HG02798 (cell line): Measurements from ENCODE around the gene BRI3.

Experiments
- ATAC-seq: cut with Tn5 transposase; IDR thresholded peaks from one replicate; pipeline ENCODE4 v1.9.1; 2021; ENCODE audit warnings: mild to moderate bottlenecking; ENCODE audit not compliant: unreplicated experiment, poor library complexity

Gene BRI3

GRCh38 chr7:98251601-98252424 is 29.7 kb upstream of the BRI3 start, which contains the start of gene TECPR1:
Gene TECPR1 (minus strand): TSS chr7:98252232. CDS start chr7:98246146, 6,086 bp downstream.
- ATAC-seq, result peak; percentile 99

GRCh38 chr7:98252425-98253054 is 28.9 kb upstream of the BRI3 start:
- ATAC-seq, result peak; percentile 29

GRCh38 chr7:98254516-98254915 is 27.0 kb upstream of the BRI3 start:
- ATAC-seq, result no peak

- ATAC-seq, result no peak
Observed at GRCh38 chr7:98254951-98255610, 26.4 kb upstream of the BRI3 start.

- no peak for ATAC-seq
Observed at GRCh38 chr7:98256431-98256830, 25.1 kb upstream of the BRI3 start.

GRCh38 chr7:98257701-98258100 is 23.8 kb upstream of the BRI3 start:
- ATAC-seq, result no peak

- ATAC-seq, result no peak
Observed at GRCh38 chr7:98265841-98266271, 15.6 kb upstream of the BRI3 start.

GRCh38 chr7:98266840-98267239 is 14.6 kb upstream of the BRI3 start:
- ATAC-seq, result no peak

- no peak for ATAC-seq
Observed at GRCh38 chr7:98267303-98267702, 14.2 kb upstream of the BRI3 start.

- ATAC-seq, result no peak
Observed at GRCh38 chr7:98276241-98276761, 5.2 kb upstream of the BRI3 start.

GRCh38 chr7:98278408-98278807 is 3.1 kb upstream of the BRI3 start:
- ATAC-seq, result no peak

- ATAC-seq, result no peak
Observed at GRCh38 chr7:98278936-98279335, 2.5 kb upstream of the BRI3 start.

GRCh38 chr7:98280296-98280695 is 1.2 kb upstream of the BRI3 start:
- no peak for ATAC-seq

GRCh38 chr7:98281757-98282606 is 496 bp downstream of the BRI3 start:
- ATAC-seq, result peak; percentile 42

GRCh38 chr7:98282703-98283102 is 1.2 kb downstream of the BRI3 start:
- ATAC-seq, result no peak

GRCh38 chr7:98283127-98283886 is 1.8 kb downstream of the BRI3 start:
- no peak for ATAC-seq

GRCh38 chr7:98283887-98284222 is 2.4 kb downstream of the BRI3 start:
- no peak for ATAC-seq

- ATAC-seq, result no peak
Observed at GRCh38 chr7:98284335-98285036, 3.0 kb downstream of the BRI3 start.
